HG03521 (cell line): ENCODE data around the gene SUN5.
"Not testable (repeated sequence)": the region's sequence is repeated elsewhere in the genome, so short reads cannot be mapped to it uniquely, and the experiment has no call there.

ENCODE experiments used
- ATAC-seq: cut with Tn5 transposase; IDR thresholded peaks from one replicate; pipeline ENCODE4 v1.9.1; 2021; ENCODE audit warnings: mild to moderate bottlenecking, moderate library complexity; ENCODE audit not compliant: unreplicated experiment

Gene SUN5

DNA sequence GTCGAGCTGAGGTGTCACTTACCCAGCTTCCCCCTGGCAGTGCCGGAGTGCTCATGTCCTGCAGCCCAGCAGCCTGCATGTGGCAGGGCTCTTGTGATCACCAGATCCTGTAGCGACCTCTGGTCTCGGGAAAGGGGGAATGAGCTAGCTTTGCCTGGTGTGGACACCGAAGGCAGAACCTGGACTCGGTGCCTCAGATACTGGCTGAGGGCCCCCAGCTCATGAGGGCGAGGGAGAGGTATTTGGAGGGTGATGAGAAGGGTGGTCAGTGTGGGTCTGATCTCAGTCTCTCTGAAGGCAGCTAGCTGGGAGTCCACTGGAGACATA, 26.3 kb downstream of the SUN5 start:
- ATAC-seq, result no peak

DNA sequence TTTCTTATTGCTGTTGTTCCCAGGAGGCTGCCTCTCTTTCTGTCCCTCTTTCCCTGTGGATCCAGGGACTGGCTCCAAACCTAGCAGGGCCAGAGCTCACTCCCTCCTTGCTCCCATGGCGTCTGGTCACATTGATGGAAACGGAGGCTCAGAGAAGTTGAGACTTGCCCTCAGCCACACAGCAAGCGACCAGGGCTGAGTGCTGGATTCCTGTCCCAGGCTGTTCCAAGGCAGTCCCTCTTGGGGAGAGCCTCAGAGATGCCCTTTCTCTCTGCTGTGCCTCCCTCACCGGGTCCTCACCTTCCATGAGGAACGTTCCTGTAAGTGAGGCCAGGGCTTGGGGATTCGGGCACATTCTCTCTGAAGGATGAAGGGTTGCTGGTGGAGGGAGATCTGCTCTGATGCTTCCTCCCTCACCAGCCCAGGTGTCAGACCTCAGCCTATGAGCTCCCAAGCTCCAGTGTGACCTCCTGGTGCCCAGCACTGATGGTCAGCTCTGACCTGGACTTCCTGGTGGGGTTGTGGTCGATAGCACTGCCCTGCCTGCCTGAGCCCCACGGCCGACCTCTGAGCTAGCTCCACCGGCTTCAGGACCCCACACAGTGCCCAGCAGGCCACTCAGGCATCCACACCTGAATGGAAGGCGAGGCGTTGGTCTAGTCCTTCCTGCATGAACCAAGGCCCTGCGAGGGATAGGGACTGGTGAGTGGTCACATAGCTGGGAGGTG, 26.8 kb downstream of the SUN5 start:
- ATAC-seq, result no peak

DNA sequence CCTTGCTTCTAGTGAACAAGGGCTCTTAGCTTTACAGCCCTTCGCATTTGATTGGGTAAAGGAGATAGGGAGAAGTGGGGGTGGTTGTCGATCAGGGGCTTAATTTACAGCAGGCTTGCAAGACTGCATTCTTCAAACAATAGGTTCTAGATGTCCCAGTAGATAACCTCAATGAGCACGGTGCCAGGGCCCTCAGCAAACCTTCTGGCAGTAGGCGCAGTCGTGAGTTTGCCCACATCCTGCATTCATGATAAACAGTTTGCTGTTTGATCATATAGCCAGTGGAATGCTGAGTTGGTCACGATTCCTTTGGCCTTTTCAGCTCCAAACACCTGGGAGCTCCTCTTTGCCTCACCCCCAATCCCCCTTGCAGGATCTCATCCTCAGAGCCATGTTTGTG, 27.5 kb downstream of the SUN5 start:
- ATAC-seq, result no peak

DNA sequence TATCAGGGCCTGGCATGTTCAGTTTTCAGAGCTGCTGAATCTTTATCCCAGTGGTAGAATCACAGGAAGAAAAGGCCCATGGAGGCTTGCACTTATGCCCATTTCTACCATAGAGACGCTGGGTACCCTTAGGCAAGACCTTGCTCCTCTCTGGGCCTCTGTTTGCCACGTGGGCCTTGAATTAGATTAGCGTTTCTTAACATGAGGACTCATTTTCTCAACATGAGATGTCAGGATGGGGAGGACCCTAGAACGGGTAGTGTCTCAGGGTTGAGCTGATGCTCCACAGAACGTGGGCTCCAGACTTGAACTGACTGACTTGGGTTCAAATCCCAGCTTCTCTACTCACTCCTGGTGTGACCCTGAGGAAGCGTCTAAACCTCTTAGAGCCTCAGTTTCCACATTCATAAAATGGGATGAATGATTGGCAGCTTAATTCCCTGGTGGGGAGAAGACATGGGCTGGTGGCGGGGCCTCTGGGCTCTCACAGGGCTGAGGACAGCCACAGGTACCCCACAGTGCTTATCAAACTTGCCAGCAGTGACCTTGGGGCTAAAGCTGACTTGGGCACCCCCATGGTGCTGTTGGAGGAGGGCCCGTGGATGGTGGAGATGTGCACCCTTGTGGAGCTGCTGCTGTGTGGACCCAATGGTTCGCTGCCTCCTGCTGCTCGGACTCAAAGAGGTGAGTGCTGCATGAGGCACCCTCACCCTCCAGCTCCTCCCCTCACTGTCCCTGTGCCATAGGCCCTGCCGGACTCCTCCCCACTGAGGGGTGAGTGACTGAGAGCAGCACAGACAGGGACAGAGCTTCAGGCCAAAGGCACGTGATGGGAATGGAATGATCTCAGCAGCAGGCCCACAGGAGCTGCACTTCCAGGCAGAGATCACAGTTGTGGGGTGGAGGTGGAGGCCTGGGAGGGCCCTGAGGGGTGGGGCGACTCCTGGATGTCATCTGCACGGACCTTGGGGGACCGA, 28.2 kb downstream of the SUN5 start:
- ATAC-seq, result no peak

DNA sequence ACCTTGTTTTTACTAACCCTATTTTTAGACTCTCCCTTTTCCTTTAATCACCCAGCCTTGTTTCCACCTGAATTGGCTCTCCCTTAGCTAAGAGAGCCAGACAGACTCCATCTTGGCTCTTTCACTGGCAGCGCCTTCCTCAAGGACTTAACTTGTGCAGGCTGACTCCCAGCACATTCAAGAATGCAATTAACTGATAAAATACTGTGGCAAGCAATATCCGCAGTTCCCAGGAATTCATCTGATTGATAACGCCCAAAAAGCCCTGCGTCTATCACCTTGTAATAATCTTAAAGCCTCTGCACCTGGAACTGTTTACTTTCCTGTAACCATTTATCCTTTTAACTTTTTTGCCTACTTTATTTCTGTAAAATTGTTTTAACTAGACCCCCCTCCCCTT, 29.1 kb downstream of the SUN5 start:
- ATAC-seq, result not testable (repeated sequence)

DNA sequence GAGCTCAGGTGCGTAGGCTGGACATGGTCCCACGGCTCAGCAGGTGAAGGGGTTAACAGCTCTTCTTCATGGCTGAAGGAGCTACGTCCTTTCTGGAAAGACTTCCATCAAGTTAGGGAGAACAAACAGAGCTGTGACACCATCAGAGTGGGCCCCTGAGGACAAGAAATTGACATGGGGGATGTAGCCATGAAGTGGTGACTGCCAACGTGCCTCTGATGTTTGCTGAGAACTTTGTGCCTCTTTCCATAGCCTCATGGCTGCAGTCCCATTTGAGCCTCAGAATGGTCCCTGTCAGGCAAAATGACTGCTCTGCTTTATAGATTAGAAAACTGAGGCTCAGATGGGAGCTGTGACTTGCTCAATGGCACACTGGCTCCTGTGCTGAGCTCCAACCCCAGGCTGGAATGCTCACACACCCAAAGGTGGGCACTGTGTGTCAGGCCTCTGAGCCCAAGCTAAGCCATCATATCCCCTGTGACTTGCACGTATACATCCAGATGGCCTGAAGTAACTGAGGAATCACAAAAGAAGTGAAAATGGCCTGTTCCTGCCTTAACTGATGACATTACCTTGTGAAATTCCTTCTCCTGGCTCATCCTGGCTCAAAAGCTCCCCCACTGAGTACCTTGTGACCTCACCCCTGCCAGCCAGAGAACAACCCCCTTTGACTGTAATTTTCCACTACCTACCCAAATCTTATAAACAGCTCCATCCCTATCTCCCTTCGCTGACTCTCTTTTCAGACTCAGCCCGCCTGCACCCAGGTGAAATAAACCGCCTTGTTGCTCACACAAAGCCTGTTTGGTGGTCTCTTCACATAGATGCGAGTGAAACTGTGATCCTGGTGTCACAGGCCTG, 29.8 kb downstream of the SUN5 start:
- not testable (repeated sequence) for ATAC-seq

DNA sequence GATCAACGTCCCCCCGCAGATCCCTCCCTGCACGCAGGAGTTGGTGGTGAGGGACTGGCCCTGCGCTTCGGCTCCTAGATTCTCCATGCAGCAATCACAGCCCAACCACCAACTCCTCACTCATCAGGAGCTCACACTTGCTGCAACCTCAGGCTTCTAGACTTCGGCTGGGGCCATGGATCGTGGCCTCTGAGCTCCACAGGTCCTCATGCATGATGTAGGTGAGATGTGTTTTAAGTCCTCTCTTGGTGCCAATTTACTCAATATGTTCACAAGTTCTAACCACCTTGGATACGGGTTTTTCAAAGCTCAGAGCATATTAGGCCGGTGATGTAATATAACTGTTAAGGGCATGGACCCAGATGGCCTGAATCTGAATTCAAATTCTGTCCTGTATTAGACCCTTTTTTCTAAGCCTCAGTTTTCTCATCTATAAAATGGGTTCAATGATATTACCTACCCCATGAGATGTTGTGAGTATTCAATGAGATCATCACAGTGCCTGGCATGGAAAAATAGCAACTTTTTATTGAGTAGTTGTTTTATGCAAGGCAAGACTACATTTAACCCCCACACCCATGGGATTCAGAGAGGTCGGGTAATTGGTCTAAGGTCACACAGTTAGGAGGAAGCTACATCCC, 31.0 kb downstream of the SUN5 start:
- no peak for ATAC-seq

DNA sequence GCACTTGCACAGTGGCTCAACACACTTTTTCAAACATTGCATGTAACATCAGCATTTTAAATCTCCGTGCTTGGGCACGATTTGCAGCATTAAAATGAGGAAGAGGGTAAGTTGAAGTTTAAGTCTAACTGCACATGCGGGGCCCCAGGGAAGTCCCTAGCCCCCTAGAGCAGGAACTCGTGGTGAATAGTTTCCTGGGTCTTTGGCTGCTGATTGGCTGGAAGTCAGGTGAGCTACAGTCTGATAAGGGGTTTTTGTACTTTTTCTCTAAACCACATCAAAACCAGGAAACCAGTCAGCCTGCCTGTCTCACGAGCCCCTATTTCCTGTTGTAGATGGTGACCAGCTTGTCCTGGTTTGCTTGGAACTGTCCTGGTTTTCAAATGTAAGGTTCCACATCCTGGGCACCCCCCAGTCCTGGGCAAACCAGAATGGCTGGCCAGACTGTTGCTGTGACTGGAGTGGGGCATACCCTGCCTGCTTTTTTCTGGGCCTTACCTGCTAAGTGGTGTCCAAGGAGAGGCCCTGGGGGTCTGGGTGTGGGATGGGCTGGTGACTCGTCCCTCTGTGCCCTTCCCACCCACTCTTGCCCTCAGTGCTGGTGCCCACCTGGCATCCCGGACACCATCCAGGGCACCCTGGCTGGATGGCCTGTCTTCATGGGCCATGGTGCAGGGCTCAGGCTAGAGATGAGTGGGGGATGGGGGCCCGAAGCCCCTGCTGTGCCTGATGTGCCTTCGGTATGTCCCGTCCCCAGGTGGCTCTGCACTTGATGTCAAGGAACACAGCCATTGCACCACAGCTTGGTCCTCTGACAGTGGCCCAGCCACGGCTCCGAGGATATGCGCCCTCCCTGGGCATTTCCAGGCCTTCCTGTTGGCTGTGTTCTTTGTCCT, 31.8 kb downstream of the SUN5 start:
- ATAC-seq, result peak; percentile 69

DNA sequence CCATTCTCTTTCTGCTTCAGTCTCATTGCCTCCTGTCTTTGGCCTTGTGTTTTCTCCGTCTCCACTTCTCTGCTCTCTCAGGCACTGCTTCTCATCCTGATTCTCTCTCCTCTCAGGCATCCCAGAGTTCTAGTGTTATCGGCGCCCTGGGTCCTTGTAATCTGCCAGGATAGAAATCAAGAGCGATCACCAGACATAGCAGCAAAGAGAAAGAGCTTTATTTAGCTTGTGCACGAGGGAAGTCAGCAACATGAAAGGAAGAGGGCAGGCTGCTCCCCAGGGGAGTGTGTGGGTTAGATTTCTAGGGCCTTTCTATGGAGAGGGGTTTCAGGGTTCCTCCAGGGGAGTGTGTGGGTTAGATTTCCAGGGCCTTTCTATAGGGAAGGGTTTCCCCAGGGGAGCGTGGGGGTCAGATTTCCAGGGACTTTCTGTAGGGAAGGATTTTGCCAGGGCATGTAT, 32.5 kb downstream of the SUN5 start:
- peak; percentile 11 for ATAC-seq

DNA sequence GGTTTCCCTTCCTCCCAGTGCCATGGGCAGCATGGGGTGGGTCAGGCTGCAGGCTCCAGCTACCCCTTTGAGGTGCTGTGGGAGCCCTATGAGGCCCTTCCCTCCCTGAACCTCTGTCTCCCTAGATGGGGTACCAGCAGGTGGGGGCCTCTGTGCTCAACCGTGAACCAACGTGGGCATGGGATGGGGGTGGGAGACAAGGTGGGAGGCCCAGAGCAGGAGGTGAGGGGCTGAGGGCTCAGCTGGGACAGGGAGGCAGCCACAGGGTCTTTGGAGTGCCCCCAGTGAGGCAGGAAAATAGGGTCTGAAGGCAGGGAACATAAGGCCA, 33.3 kb downstream of the SUN5 start:
- no peak for ATAC-seq

DNA sequence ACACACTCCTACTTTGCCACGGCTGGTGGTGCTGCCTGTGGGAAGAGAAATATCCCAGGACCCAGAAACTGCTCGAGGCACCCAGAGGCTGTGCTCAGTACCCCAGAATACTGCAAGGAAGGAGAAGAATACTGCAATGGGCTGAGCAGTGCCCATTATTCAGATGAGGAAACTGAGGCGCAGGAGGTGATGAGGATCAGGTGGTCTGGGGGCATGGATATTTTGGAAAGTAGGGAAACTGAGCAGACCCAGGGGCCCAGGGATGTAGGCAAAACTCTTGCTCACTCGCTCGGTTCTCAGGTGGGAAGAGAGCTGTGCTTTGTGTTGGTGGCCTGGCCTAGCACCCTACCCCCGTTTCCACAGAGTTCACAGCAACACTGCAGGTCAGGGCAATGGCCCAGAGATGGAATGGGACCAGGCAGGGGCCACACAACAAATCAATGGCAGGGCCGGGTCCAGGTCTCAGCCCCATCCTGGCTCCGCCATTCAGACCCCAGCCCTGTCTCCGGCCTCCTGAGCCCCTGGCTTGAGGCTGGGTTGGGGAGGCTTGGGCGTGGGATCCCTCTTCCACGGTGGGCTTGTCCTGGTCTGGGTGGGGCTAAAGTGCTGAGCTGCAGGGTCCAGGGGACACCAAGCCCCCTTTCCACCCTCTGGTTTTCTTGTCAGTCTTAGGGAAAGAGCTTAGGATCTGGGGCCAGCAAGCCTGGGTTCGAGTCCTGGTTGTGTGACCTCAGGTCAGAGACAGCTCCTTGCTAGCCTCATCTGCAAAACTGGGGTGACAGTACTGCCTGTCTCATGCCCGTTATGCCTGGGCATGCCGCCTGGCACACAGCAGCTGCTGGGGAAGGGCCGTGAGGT, 33.9 kb downstream of the SUN5 start:
- no peak for ATAC-seq

DNA sequence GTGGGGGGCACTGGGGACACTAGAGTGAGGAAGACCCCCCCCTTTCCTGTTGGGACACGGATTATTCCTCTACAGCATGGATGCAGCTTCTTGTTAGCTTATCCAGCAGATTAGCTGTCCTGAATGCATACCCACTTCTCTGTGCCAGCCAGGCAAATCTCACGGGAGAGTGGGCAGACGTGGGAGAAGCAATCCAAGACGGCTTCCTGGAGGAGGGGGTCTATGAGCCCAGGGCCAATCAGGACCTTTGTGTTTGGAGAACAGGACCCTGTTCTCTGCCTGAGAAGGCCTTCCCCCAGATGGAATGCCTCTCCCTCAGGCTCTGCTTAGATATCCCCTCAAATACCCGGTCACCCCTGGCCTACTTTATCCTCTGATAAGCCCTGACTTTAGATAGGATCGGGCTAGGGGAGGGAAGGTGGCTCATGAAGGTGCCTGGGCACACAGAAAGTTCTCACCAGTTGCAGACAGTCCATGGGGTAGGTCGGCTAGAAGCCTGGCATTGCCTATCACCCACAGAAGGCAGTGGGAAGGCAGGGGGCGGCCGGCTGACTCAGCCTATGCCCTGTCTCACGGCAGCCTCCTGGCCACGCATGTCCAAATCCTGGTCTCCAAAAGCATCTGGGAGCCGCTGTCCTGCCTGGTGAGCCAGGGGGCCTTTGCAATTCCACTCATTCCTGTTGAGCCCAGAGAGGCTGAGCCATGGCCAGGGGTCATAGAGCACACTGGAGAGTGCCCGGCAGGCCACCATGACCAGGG, 34.7 kb downstream of the SUN5 start:
- ATAC-seq, result no peak

DNA sequence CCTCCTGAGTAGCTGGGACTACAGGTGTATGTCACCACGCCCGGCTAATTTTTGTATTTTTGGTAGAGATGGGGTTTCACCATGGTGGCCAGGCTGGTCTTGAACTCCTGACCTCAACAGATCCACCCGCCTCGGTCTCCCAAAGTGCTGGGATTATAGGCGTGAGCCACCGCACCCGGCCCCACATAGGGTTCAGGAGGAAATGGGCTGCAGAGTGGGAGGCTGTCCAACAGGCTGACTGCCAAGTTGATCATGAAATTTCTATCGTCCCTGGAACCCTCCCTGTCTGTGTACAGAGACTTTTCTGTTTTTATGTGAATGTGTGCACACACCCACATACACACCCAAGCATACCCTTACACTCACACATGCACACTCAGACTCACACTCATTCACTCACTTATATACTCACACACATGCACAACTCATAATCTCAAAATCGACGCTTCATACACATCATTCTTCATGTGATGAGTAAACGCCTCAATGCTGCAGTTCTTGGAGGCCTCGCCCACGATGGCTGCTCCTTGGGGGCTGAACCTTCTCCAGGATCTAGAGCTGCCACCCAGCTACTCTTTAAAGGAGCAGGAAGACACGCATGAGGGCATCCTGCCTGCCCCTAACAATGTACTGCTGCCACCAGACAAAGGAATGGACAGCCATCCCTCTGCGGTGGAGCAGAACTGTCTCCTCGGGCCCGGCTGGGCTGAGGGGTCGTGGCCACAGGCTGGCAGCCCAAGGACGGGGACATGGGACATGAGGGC, 35.6 kb downstream of the SUN5 start:
- no peak for ATAC-seq

DNA sequence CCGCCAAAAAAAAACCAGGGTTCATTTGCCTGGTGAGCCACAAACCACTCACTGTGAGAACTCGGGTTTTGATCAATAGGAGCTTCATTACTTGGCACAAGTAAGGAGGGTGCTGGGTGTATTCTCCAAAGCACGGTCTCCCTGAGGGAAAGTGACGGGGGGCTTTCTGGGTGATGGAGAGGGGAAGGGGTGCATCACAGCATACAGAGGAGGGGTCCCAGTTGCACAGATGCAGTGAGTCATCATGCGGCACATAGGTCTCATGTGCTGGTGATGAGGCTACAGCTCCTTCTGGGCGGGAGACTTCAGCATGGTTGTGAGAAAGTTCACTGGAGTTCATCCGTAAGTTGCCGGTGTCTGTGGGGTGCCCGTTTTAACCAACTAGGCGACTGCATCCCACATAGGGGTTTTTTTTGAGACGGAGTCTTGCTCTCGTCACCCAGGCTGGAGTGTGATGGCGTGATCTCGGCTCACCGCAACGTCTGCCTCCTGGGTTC, 36.2 kb downstream of the SUN5 start:
- no peak for ATAC-seq

DNA sequence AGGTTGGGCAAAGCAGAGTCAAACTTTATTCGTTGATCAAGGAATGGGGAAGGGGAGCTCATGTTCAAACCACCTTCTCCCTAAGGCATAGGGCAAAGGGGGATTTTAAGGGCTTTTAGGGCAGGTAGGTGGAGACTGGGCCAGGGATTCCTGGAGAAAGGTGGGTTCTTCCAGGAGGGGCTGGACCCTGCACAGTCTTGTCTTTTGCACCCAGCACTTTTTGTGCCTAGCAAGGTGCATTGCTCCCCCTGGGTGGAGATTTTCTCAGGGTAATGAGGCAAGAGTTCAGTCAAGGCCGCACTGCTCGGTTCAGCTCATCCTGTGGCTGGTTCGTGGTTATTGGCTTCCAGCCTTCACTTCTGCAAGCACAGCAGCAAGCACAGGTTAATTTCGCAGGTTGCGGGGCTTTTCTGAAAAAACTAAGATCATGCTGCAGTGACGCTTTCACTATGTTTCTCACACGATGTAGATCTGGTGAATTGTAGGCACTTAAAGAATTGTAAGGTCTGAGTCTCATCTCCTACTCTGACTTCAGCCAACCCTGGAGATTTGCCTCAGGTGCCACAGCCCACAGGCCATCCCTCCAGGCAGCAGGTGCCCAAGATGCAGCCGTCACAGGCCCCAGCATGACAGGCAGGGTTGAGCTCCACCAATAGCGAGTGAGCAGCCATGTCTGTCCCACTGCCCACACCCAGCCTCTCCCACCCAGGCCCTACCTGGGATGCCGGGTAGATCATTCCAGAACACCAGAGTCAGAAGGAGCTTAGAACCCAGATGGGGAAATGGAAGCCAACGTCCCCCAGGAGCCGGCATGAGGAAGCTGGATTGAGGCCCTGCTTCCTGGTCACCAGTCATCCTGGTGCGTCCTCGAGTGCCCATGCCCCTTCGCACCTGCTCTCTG, 37.1 kb downstream of the SUN5 start:
- no peak for ATAC-seq

DNA sequence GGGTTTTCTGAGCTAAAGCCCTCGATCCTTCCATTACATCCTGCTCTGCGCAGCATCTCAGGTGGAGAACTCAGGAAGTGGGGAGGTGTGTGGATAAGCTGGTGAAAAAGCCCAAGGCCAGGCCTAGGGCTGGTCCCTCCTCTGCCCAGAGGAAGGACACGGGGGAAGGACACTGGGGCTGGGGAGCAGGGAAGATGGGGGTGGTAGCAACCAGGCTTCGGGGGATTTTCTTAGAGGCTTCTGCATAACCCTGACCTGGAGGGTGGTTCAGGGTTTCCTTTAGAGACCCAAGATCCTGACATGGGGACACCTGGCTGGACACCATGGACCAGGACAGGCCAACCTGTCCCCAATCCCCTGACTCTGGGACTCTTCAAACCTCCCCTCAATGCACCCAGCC, 37.9 kb downstream of the SUN5 start:
- no peak for ATAC-seq
